ENCODE data around the gene OSBP2. TPM values are rescaled to one million over a fixed set of nuclear protein-coding genes. Genes with fewer than 3 reads are reported as not detected.

Gene OSBP2
- total and polyA plus RNA-seq, 10 of the 15 experiments (the other 5 are each of a cell fraction or from before 2014, with no cell fraction given), result 0.11 to 7.7 (median 3.6) TPM

DNA sequence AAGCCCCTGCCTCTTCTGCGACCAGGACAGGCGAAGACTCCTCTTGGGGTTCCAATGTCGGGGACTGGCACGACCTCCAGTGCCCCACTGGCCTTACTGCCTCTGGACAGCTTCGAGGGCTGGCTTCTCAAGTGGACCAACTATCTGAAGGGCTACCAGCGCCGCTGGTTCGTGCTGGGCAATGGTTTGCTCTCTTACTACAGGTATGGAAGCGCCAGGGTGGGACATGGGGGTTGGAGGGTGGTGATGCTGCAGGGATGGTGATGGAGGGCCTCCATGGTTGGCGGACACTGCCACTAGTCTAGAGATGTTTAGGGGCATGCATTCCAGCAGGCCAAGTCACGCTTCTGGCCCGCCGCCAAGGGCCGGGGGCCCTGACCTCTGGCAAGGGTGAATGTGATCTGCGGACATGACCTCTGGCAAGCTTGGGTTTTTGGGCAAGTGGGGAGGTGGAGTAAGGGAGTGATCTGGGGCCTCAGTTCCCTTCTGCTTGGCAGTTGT lies 727 bp downstream of the OSBP2 start:
- FAIRE-seq, result no peak
- ChIA-PET SMC1A (ENCODE audit: uncharacterized antibody, unreplicated experiment) (interaction anchor here (1.2 to 1.5 kb wide), 3 partner anchors 9 to 61 kb away, joined by 3 to 8 read pairs (median 6); no protein-coding TSS in a partner anchor), CTCF (interaction anchor here (1.2 to 2.0 kb wide), 2 partner anchors 35 to 60 kb away, joined by 3 to 7 read pairs; no protein-coding TSS in a partner anchor), RAD21 (ENCODE audit: unreplicated experiment) (interaction anchor here (1.2 kb wide), 1 partner anchor 61 kb away, joined by 4 read pairs; no protein-coding TSS in a partner anchor), POLR2A (no interaction called here)
- no TSS peak for BruUV-seq (replicated peaks)
- intact Hi-C loops (cut with micrococcal nuclease; ENCODE audit: unreplicated experiment) (no loop called here), in situ Hi-C loops (cut with MboI) (no loop called here)
- Histone ChIP-seq H4K20me1 (ENCODE audit: control insufficient read depth, insufficient read depth) (no peaks in the 10 kb centered on the region), H3K4me2 (ENCODE audit: control insufficient read depth, insufficient read depth) (peak overlapping the region; percentile 85), H3K4me1 (ENCODE audit: control insufficient read depth, insufficient read depth, low read length) (no peaks in the 10 kb centered on the region; the same call in 1 of the 2 replicates), H2AFZ (ENCODE audit: control insufficient read depth, low read depth, low read length) (no peak overlapping the region), H3K4me3 (0 out of 2 replicates have a peak overlapping the region, but pooled peaks have one; percentile 47), H3K79me2 (ENCODE audit: control insufficient read depth, insufficient read depth, low read length) (no peaks in the 10 kb centered on the region), H3K36me3 (ENCODE audit: control insufficient read depth in 2 of 2, insufficient read depth in 2 of 2, low read length in 1 of 2) (no peaks in the 10 kb centered on the region), H3K9ac (ENCODE audit: control insufficient read depth, insufficient read depth, low read length) (no peak overlapping the region; the same call in 1 of the 2 replicates), H3K9me3 (replicated peaks; ENCODE audit: control insufficient read depth, insufficient read depth, low read length) (no peaks in the 10 kb centered on the region), H3K27me3 (replicated peaks in 1 of 2; ENCODE audit: control insufficient read depth in 2 of 2, insufficient read depth in 2 of 2, low read length in 1 of 2) (no peaks in the 10 kb centered on the region; a peak in 1 of 4 replicates), H3K27ac (ENCODE audit: control insufficient read depth, insufficient read depth) (no peak overlapping the region)
- no peak for ATAC-seq
- DNase-seq (ENCODE audit: low read depth, low spot score), result no peak
- TF ChIP-seq KLF5 (IDR thresholded peaks at IDR 0.05; ENCODE audit: partially characterized antibody), result no peak
- TF ChIP-seq MXI1 (IDR thresholded peaks at IDR 0.05; ENCODE audit: low read depth, low read length), result no peak
- no peak for TF ChIP-seq ZNF592 (IDR thresholded peaks at IDR 0.05)
- no peak for TF ChIP-seq EP300 (IDR thresholded peaks at IDR 0.05; ENCODE audit: borderline replicate concordance in 1 of 2, control insufficient read depth in 1 of 2, low read depth in 2 of 2, low read length in 2 of 2)
- WGBS (ENCODE audit: insufficient coverage, insufficient replicate concordance, low lambda C conversion rate, missing lambda C conversion rate), result 84% methylated on average over 15 of the region's 15 CpGs
